H9 (cell line): ENCODE results near the gene APOBEC3B. TPM values are rescaled to one million over a fixed set of nuclear protein-coding genes. Genes with fewer than 3 reads are reported as not detected.

Experiments
- DNase-seq: peaks from one replicate; pipeline ENCODE4 v3.0.0-alpha.2; 2017
- H2AFZ ChIP-seq: one replicate; pipeline ENCODE4 v1.6.1; 2013; ENCODE audit warnings: mild to moderate bottlenecking, low read length, control low read depth, moderate library complexity
- H2AK5ac ChIP-seq: 2 replicates; pipeline ENCODE4 v1.6.1; 2013; ENCODE audit warnings: low read length, control low read depth, mixed read lengths; ENCODE audit not compliant: insufficient read length
- H2BK120ac ChIP-seq: one replicate; pipeline ENCODE4 v1.6.1; 2013; ENCODE audit warnings: low read depth, mild to moderate bottlenecking, low read length, control low read depth, inconsistent platforms; ENCODE audit not compliant: poor library complexity, severe bottlenecking
- H2BK12ac ChIP-seq: 2 replicates; pipeline ENCODE4 v1.6.1; 2013; ENCODE audit warnings: low read length, control low read depth, mixed read lengths, low read depth; ENCODE audit not compliant: insufficient read length
- H2BK15ac ChIP-seq: 2 replicates; pipeline ENCODE4 v1.6.1; 2013; ENCODE audit warnings: low read depth, low read length, control low read depth
- H2BK20ac ChIP-seq: one replicate; pipeline ENCODE4 v1.6.1; 2013; ENCODE audit warnings: low read depth, mild to moderate bottlenecking, low read length, control low read depth, inconsistent platforms; ENCODE audit not compliant: poor library complexity, severe bottlenecking
- H2BK5ac ChIP-seq: 2 replicates; pipeline ENCODE4 v1.6.1; 2013; ENCODE audit warnings: low read length, control low read depth, mixed read lengths; ENCODE audit not compliant: insufficient read length
- H3K14ac ChIP-seq: 2 replicates; pipeline ENCODE4 v1.6.1; 2013; ENCODE audit warnings: low read length, control low read depth; ENCODE audit not compliant: insufficient read depth
- H3K18ac ChIP-seq: 2 replicates; pipeline ENCODE4 v1.6.1; 2013; ENCODE audit warnings: low read depth, mild to moderate bottlenecking, mixed read lengths, low read length, control low read depth; ENCODE audit not compliant: insufficient read length
- H3K23ac ChIP-seq: 2 replicates; pipeline ENCODE4 v1.6.1; 2013; ENCODE audit warnings: low read length, control low read depth, mixed read lengths, low read depth; ENCODE audit not compliant: insufficient read length
- H3K23me2 ChIP-seq: 2 replicates; pipeline ENCODE4 v1.6.1; 2013; ENCODE audit warnings: low read depth, mild to moderate bottlenecking, mixed read lengths, low read length, control low read depth; ENCODE audit not compliant: insufficient read length, poor library complexity, severe bottlenecking
- H3K27ac ChIP-seq: 2 replicates; pipeline ENCODE4 v1.5.1; 2013; ENCODE audit warnings: low read length, control low read depth, mixed read lengths, low read depth; ENCODE audit not compliant: insufficient read length
- H3K27me3 ChIP-seq: 2 replicates; pipeline ENCODE4 v1.6.1; 2013; ENCODE audit warnings: low read length, control low read depth, inconsistent platforms; ENCODE audit not compliant: insufficient read depth
- H3K4ac ChIP-seq: 2 replicates; pipeline ENCODE4 v1.6.1; 2013; ENCODE audit warnings: low read depth, mild to moderate bottlenecking, control low read depth, inconsistent platforms, low read length, moderate library complexity
- H3K4me1 ChIP-seq: 2 replicates; pipeline ENCODE4 v1.6.1; 2013; ENCODE audit warnings: low read length, control low read depth, inconsistent platforms; ENCODE audit not compliant: insufficient read depth
- H3K4me2 ChIP-seq: 2 replicates; pipeline ENCODE4 v1.6.1; 2013; ENCODE audit warnings: low read length, control low read depth, mixed read lengths; ENCODE audit not compliant: insufficient read length, insufficient read depth
- H3K56ac ChIP-seq: 2 replicates; pipeline ENCODE4 v1.6.1; 2013; ENCODE audit warnings: low read depth, mild to moderate bottlenecking, mixed read lengths, low read length, control low read depth; ENCODE audit not compliant: insufficient read length
- H3K79me1 ChIP-seq: 2 replicates; pipeline ENCODE4 v1.6.1; 2013; ENCODE audit warnings: low read depth, mild to moderate bottlenecking, moderate library complexity, low read length, control low read depth, inconsistent platforms; ENCODE audit not compliant: insufficient read depth, poor library complexity, severe bottlenecking
- H3K79me2 ChIP-seq: 2 replicates; pipeline ENCODE4 v1.6.1; 2013; ENCODE audit warnings: low read length, control low read depth, inconsistent platforms; ENCODE audit not compliant: insufficient read depth
- H3K9ac ChIP-seq: 2 replicates; pipeline ENCODE4 v1.6.1; 2013; ENCODE audit warnings: low read length, control low read depth, mixed read lengths; ENCODE audit not compliant: insufficient read length; ENCODE audit errors: extremely low read depth
- H3K9me3 ChIP-seq: one replicate; pipeline ENCODE4 v1.6.1; 2013; ENCODE audit warnings: low read depth, low read length, inconsistent platforms; ENCODE audit not compliant: control insufficient read depth
- H3T11ph ChIP-seq: one replicate; pipeline ENCODE4 v1.6.1; 2013; ENCODE audit warnings: mild to moderate bottlenecking, low read length, control low read depth, inconsistent platforms
- H4K20me1 ChIP-seq: one replicate; pipeline ENCODE4 v1.6.1; 2013; ENCODE audit not compliant: control insufficient read depth, insufficient read length, insufficient read depth
- H4K5ac ChIP-seq: 2 replicates; pipeline ENCODE4 v1.6.1; 2013; ENCODE audit warnings: low read depth, mild to moderate bottlenecking, mixed read lengths, low read length, control low read depth; ENCODE audit not compliant: insufficient read length
- H4K8ac ChIP-seq: replicated peaks from 2 replicates; pipeline ENCODE4 v1.6.1; 2013; ENCODE audit warnings: low read length, control low read depth, mixed read lengths, low read depth; ENCODE audit not compliant: insufficient read length
- H4K91ac ChIP-seq: 2 replicates; pipeline ENCODE4 v1.6.1; 2013; ENCODE audit warnings: low read depth, mild to moderate bottlenecking, moderate library complexity, mixed read lengths, low read length, control low read depth; ENCODE audit not compliant: insufficient read length
- H3K27ac Mint-ChIP-seq, 3 experiments: 2 replicates in 2 of 3; 3 replicates in 1 of 3; pipeline ENCODE4 v1.8.0; 2020 to 2021; ENCODE audit warnings: mixed read lengths in 3 of 3, mild to moderate bottlenecking in 1 of 3, moderate library complexity in 1 of 3
- H3K27me3 Mint-ChIP-seq: 2 replicates; pipeline ENCODE4 v1.8.0; 2021; ENCODE audit warnings: low read depth, mild to moderate bottlenecking, moderate library complexity, mixed read lengths
- H3K36me3 Mint-ChIP-seq, 3 experiments: 2 replicates in 2 of 3; 3 replicates in 1 of 3; pipeline ENCODE4 v1.8.0; 2020 to 2021; ENCODE audit warnings: low read depth in 3 of 3, mixed read lengths in 3 of 3; ENCODE audit not compliant: insufficient read depth in 1 of 3
- H3K4me1 Mint-ChIP-seq, 2 experiments: 2 replicates each; pipeline ENCODE4 v1.8.0; 2020; ENCODE audit warnings: mixed read lengths in 2 of 2
- H3K4me3 Mint-ChIP-seq, 2 experiments: 2 replicates in 1 of 2; 3 replicates in 1 of 2; pipeline ENCODE4 v1.8.0; 2020 to 2021; ENCODE audit warnings: mild to moderate bottlenecking in 2 of 2, mixed read lengths in 2 of 2, moderate library complexity in 1 of 2
- H3K9me3 Mint-ChIP-seq, 2 experiments: 2 replicates in 1 of 2; 3 replicates in 1 of 2; pipeline ENCODE4 v1.8.0; 2020; ENCODE audit warnings: mild to moderate bottlenecking in 2 of 2, mixed read lengths in 2 of 2, moderate library complexity in 1 of 2
- CTCF ChIP-seq: fragments of 200-600 bp; sonication (generic); conservative IDR thresholded peaks from 3 replicates; pipeline ENCODE4 v1.8.0; 2021; ENCODE audit warnings: antibody characterized with exemption, mild to moderate bottlenecking
- WGBS: extraction: QIAGEN DNeasy Blood & Tissue Kit; methylation state at CpG from one replicate; pipeline ENCODE4 v1.1.7; 2013; ENCODE audit warnings: missing lambda C conversion rate, low lambda C conversion rate, mixed read lengths; ENCODE audit not compliant: insufficient read length; ENCODE audit errors: extremely low coverage; 5-methylcytosine and 5-hydroxymethylcytosine counted together
- total RNA-seq: library from RNA; stranded (reverse); gene quantifications from 2 replicates; pipeline ENCODE4 v1.2.1, GENCODE V29; 2021

APOBEC3B gene
- total RNA-seq, 1 experiment from 2014 or later = 29.0 TPM

GRCh38 chr22:38941488-38941987 lies 40.6 kb upstream of the APOBEC3B start:
- Histone ChIP-seq H3K56ac (no peak overlapping the region), H2BK12ac (no peak overlapping the region), H4K91ac (no peak overlapping the region), H3K79me1 (no peaks in the 10 kb centered on the region), H3K23me2 (no peaks in the 10 kb centered on the region), H3K9me3 (no peaks in the 10 kb centered on the region), H4K8ac (no peak overlapping the region), H3K4me2 (no peak overlapping the region), H2BK5ac (no peak overlapping the region), H3T11ph (no peak overlapping the region), H3K79me2 (no peaks in the 10 kb centered on the region), H2AFZ (no peak overlapping the region), H3K4ac (no peak overlapping the region), H3K4me1 (no peaks in the 10 kb centered on the region), H2BK120ac (no peak overlapping the region), H3K9ac (no peak overlapping the region), H2BK20ac (no peak overlapping the region), H3K14ac (no peak overlapping the region), H2AK5ac (no peak overlapping the region), H4K5ac (no peak overlapping the region), H2BK15ac (no peak overlapping the region), H3K27ac (no peak overlapping the region), H4K20me1 (no peaks in the 10 kb centered on the region), H3K27me3 (no peaks in the 10 kb centered on the region), H3K23ac (no peak overlapping the region), H3K18ac (no peak overlapping the region)
- no peaks in the 10 kb centered on the region for H3K36me3 Mint-ChIP-seq
- H3K4me3 Mint-ChIP-seq = no peak overlapping the region
- no peak for DNase-seq
- peaks cover 10 to 15% of the 10 kb centered on the region in 2 experiments for H3K4me1 Mint-ChIP-seq
- H3K27me3 Mint-ChIP-seq = peaks cover 30% of the 10 kb centered on the region
- no CpG with 5 or more reads among the region's 13 CpGs for WGBS
- no peak overlapping the region for H3K27ac Mint-ChIP-seq
- no peak for TF ChIP-seq CTCF
- H3K9me3 Mint-ChIP-seq = peaks cover 0 to 5% of the 10 kb centered on the region in 2 experiments; a peak in 2 of 5 replicates
